Smooth muscle cell (in vitro differentiated cells): ENCODE measurements around the gene SERPINA10. TPM values are rescaled to one million over a fixed set of nuclear protein-coding genes. Genes with fewer than 3 reads are reported as not detected.

Source experiments
- DNase-seq: peaks from one replicate; lab custom pipeline; 2025; ENCODE audit not compliant: unreplicated experiment; lab: John Stamatoyannopoulos, UW
- H2AFZ ChIP-seq: fragments of 200-600 bp; sonication (generic); 2 replicates; pipeline ENCODE4 v1.6.0; 2016; ENCODE audit warnings: antibody characterized with exemption, low read depth, mild to moderate bottlenecking
- H3F3A ChIP-seq: fragments of 200-600 bp; sonication (generic); 2 replicates; pipeline ENCODE4 v1.6.0; 2017; ENCODE audit warnings: antibody characterized with exemption, low read depth
- H3K27ac ChIP-seq: fragments of 200-600 bp; sonication (generic); 2 replicates; pipeline ENCODE4 v1.5.1; 2016; ENCODE audit warnings: low read depth, mild to moderate bottlenecking
- H3K27me3 ChIP-seq: fragments of 200-600 bp; sonication (generic); 2 replicates; pipeline ENCODE4 v1.6.1; 2016; ENCODE audit warnings: low read depth, mild to moderate bottlenecking
- H3K36me3 ChIP-seq: fragments of 200-600 bp; sonication (generic); 2 replicates; pipeline ENCODE4 v1.5.1; 2016; ENCODE audit warnings: low read depth
- H3K4me1 ChIP-seq: fragments of 200-600 bp; sonication (generic); 2 replicates; pipeline ENCODE4 v1.5.1; 2016; ENCODE audit warnings: low read depth
- H3K4me2 ChIP-seq: fragments of 200-600 bp; sonication (generic); 2 replicates; pipeline ENCODE4 v1.6.0; 2016; ENCODE audit warnings: mild to moderate bottlenecking
- H3K4me3 ChIP-seq: fragments of 200-600 bp; sonication (generic); 2 replicates; pipeline ENCODE4 v1.5.1; 2016; ENCODE audit warnings: mild to moderate bottlenecking
- H3K79me2 ChIP-seq: fragments of 200-600 bp; sonication (generic); 2 replicates; pipeline ENCODE4 v1.6.0; 2016; ENCODE audit warnings: low read depth, mild to moderate bottlenecking
- H3K9ac ChIP-seq: fragments of 200-600 bp; sonication (generic); 2 replicates; pipeline ENCODE4 v1.6.0; 2016; ENCODE audit warnings: low read depth
- H3K9me3 ChIP-seq: fragments of 200-600 bp; sonication (generic); replicated peaks from 2 replicates; pipeline ENCODE4 v1.5.1; 2016; ENCODE audit warnings: low read depth
- H4K20me1 ChIP-seq: fragments of 200-600 bp; sonication (generic); 2 replicates; pipeline ENCODE4 v1.6.0; 2016; ENCODE audit warnings: low read depth
- CTCF ChIP-seq: fragments of 200-600 bp; sonication (generic); IDR thresholded peaks from 2 replicates; pipeline ENCODE4 v1.5.1; 2017; ENCODE audit warnings: borderline replicate concordance, mild to moderate bottlenecking, antibody characterized with exemption; ENCODE audit not compliant: insufficient read depth, poor library complexity, severe bottlenecking
- WGBS: methylation state at CpG from one replicate; pipeline ENCODE4 v1.1.7; 2016; ENCODE audit warnings: low lambda C conversion rate; 5-methylcytosine and 5-hydroxymethylcytosine counted together
- polyA plus RNA-seq: library from polyadenylated mRNA; unstranded; fragments of >200 nt; fragmentation: Nextera tagmentation; extraction: Ambion mirVana; gene quantifications from 2 replicates; pipeline ENCODE4 v1.2.1, GENCODE V29; 2016
- total RNA-seq: library from RNA; depleted of rRNA; stranded (reverse); fragments of >200 nt; gene quantifications from 2 replicates; pipeline ENCODE4 v1.2.3, GENCODE V29; 2014

The SERPINA10 gene
- total and polyA plus RNA-seq, 2 experiments from 2014 or later, result not detected

GRCh38 chr14:94322648-94323570 lies 29.8 kb upstream of the SERPINA10 start, which contains the start of gene SERPINA6:
SERPINA6 (minus strand) TSS chr14:94323336; CDS start chr14:94314648, 8,688 bp downstream.
- Histone ChIP-seq H3K4me2 (peak within 1 kb of the TSS; percentile 46), H2AFZ (no peak within 1 kb of the TSS), H3K36me3 (no peaks in the 10 kb centered on the region), H3K9ac (no peak within 1 kb of the TSS), H3K27me3 (no peaks in the 10 kb centered on the region), H3F3A (no peaks in the 10 kb centered on the region), H4K20me1 (no peaks in the 10 kb centered on the region), H3K79me2 (no peaks in the 10 kb centered on the region), H3K27ac (no peak within 1 kb of the TSS), H3K4me1 (no peaks in the 10 kb centered on the region), H3K9me3 (no peaks in the 10 kb centered on the region), H3K4me3 (no peak within 1 kb of the TSS)
- 58% methylated on average over 15 of the region's 15 CpGs for WGBS
- TF ChIP-seq CTCF, result no peak
- DNase-seq, result no peak

- Histone ChIP-seq H3K27ac (no peak overlapping the region), H2AFZ (no peak overlapping the region), H3K27me3 (no peaks in the 10 kb centered on the region), H3K79me2 (no peaks in the 10 kb centered on the region), H3K36me3 (no peaks in the 10 kb centered on the region), H3K4me1 (no peaks in the 10 kb centered on the region), H4K20me1 (no peaks in the 10 kb centered on the region), H3K9me3 (no peaks in the 10 kb centered on the region), H3K4me2 (no peak overlapping the region), H3K4me3 (no peak overlapping the region), H3K9ac (no peak overlapping the region), H3F3A (no peaks in the 10 kb centered on the region)
- no peak for DNase-seq
- WGBS, result 89% methylated on average over 5 of the region's 5 CpGs
- TF ChIP-seq CTCF, result no peak
Measured at GRCh38 chr14:94321421-94322271, 28.6 kb upstream of the SERPINA10 start.

GRCh38 chr14:94320243-94320642 lies 27.2 kb upstream of the SERPINA10 start:
- Histone ChIP-seq H2AFZ (no peak overlapping the region), H3K27me3 (no peaks in the 10 kb centered on the region), H3K9me3 (no peaks in the 10 kb centered on the region), H3F3A (no peaks in the 10 kb centered on the region), H3K79me2 (no peaks in the 10 kb centered on the region), H3K4me1 (no peaks in the 10 kb centered on the region), H3K4me2 (no peak overlapping the region), H3K4me3 (no peak overlapping the region), H3K27ac (no peak overlapping the region), H4K20me1 (no peaks in the 10 kb centered on the region), H3K36me3 (no peaks in the 10 kb centered on the region), H3K9ac (no peak overlapping the region)
- 79% methylated on average over 5 of the region's 5 CpGs for WGBS
- no peak for TF ChIP-seq CTCF
- DNase-seq, result no peak
